ENCODE data around the gene GRIN2B. TPM values are rescaled to one million over a fixed set of nuclear protein-coding genes. Genes with fewer than 3 reads are reported as not detected.

Gene GRIN2B
- total and polyA plus RNA-seq, 2 experiments from 2014 or later: not detected

- WGBS, 2 experiments (ENCODE audit: low coverage in 1 of 2, low lambda C conversion rate in 2 of 2, missing lambda C conversion rate in 2 of 2): 6 to 18% methylated on average over 1 of the region's 1 CpG
- Histone ChIP-seq H3K27ac (no peak overlapping the region), H3K9me2 (ENCODE audit: insufficient read depth) (no peaks in the 10 kb centered on the region), H3K9me3 (ENCODE audit: low read depth) (no peaks in the 10 kb centered on the region), H3K4me2 (ENCODE audit: unreplicated experiment) (no peak overlapping the region), H3K36me3 (ENCODE audit: low read depth) (no peaks in the 10 kb centered on the region), H3F3A (ENCODE audit: insufficient read depth) (no peaks in the 10 kb centered on the region), H2AFZ (no peak overlapping the region), H3K27me3 (replicated peaks; ENCODE audit: insufficient read depth) (no peaks in the 10 kb centered on the region), H3K79me2 (ENCODE audit: insufficient read depth) (no peaks in the 10 kb centered on the region), H4K20me1 (ENCODE audit: insufficient read depth) (no peaks in the 10 kb centered on the region), H3K4me1 (ENCODE audit: insufficient read depth) (no peaks in the 10 kb centered on the region), H3K9ac (no peak overlapping the region), H3K4me3 (no peak overlapping the region)
- in situ Hi-C loops (cut with MboI): no loop called here
- no peak for TF ChIP-seq EZH2phosphoT487 (IDR thresholded peaks at IDR 0.05; ENCODE audit: insufficient read depth, low read depth)
- TF ChIP-seq EZH2 (IDR thresholded peaks at IDR 0.05; ENCODE audit: insufficient read depth, poor library complexity, severe bottlenecking): no peak
- no peak for DNase-seq
Measured at GRCh38 chr12:14010989-14011388, 29.6 kb upstream of the GRIN2B start.

GRCh38 chr12:14007639-14008038 is 26.2 kb upstream of the GRIN2B start:
- DNase-seq: no peak
- no peak for TF ChIP-seq EZH2phosphoT487 (IDR thresholded peaks at IDR 0.05; ENCODE audit: insufficient read depth, low read depth)
- no peak for TF ChIP-seq EZH2 (IDR thresholded peaks at IDR 0.05; ENCODE audit: insufficient read depth, poor library complexity, severe bottlenecking)
- in situ Hi-C loops (cut with MboI): no loop called here

GRCh38 chr12:13992585-13992984 is 11.2 kb upstream of the GRIN2B start:
- Histone ChIP-seq H3K4me3 (no peak overlapping the region), H4K20me1 (ENCODE audit: insufficient read depth) (no peaks in the 10 kb centered on the region), H3K79me2 (ENCODE audit: insufficient read depth) (no peaks in the 10 kb centered on the region), H3F3A (ENCODE audit: insufficient read depth) (no peaks in the 10 kb centered on the region), H3K9ac (no peak overlapping the region), H3K36me3 (ENCODE audit: low read depth) (no peaks in the 10 kb centered on the region), H3K9me2 (ENCODE audit: insufficient read depth) (no peaks in the 10 kb centered on the region), H3K4me2 (ENCODE audit: unreplicated experiment) (no peak overlapping the region), H3K27me3 (replicated peaks; ENCODE audit: insufficient read depth) (no peaks in the 10 kb centered on the region), H3K27ac (no peak overlapping the region), H3K9me3 (ENCODE audit: low read depth) (no peaks in the 10 kb centered on the region), H2AFZ (no peak overlapping the region), H3K4me1 (ENCODE audit: insufficient read depth) (no peaks in the 10 kb centered on the region)
- no peak for DNase-seq
- in situ Hi-C loops (cut with MboI): no loop called here
- TF ChIP-seq EZH2phosphoT487 (IDR thresholded peaks at IDR 0.05; ENCODE audit: insufficient read depth, low read depth) (no peak), EZH2 (IDR thresholded peaks at IDR 0.05; ENCODE audit: insufficient read depth, poor library complexity, severe bottlenecking) (no peak)
- 1% methylated on average over 4 of the region's 4 CpGs for WGBS, 2 experiments (ENCODE audit: low coverage in 1 of 2, low lambda C conversion rate in 2 of 2, missing lambda C conversion rate in 2 of 2)

More at GRCh38 chr12:14007639-14008038, 26.2 kb upstream of the GRIN2B start:
- Histone ChIP-seq H3F3A (ENCODE audit: insufficient read depth) (no peaks in the 10 kb centered on the region), H3K27ac (no peak overlapping the region), H3K4me3 (no peak overlapping the region), H3K36me3 (ENCODE audit: low read depth) (no peaks in the 10 kb centered on the region), H3K9me2 (ENCODE audit: insufficient read depth) (no peaks in the 10 kb centered on the region), H3K4me2 (ENCODE audit: unreplicated experiment) (no peak overlapping the region), H4K20me1 (ENCODE audit: insufficient read depth) (no peaks in the 10 kb centered on the region), H2AFZ (no peak overlapping the region), H3K9ac (no peak overlapping the region), H3K4me1 (ENCODE audit: insufficient read depth) (no peaks in the 10 kb centered on the region), H3K27me3 (replicated peaks; ENCODE audit: insufficient read depth) (no peaks in the 10 kb centered on the region), H3K9me3 (ENCODE audit: low read depth) (no peaks in the 10 kb centered on the region), H3K79me2 (ENCODE audit: insufficient read depth) (no peaks in the 10 kb centered on the region)
- WGBS, 2 experiments (ENCODE audit: low coverage in 1 of 2, low lambda C conversion rate in 2 of 2, missing lambda C conversion rate in 2 of 2): 0 to 5% methylated on average over 2 of the region's 2 CpGs

GRCh38 chr12:13992106-13992505 is 10.7 kb upstream of the GRIN2B start:
- TF ChIP-seq EZH2 (IDR thresholded peaks at IDR 0.05; ENCODE audit: insufficient read depth, poor library complexity, severe bottlenecking) (no peak), EZH2phosphoT487 (IDR thresholded peaks at IDR 0.05; ENCODE audit: insufficient read depth, low read depth) (no peak)
- H2AFZ ChIP-seq: no peak overlapping the region
- H3K9me2 ChIP-seq (ENCODE audit: insufficient read depth): no peaks in the 10 kb centered on the region
- no peaks in the 10 kb centered on the region for H3K27me3 ChIP-seq (replicated peaks; ENCODE audit: insufficient read depth)
- DNase-seq: no peak
- no peak overlapping the region for H3K4me3 ChIP-seq
- no peak overlapping the region for H3K4me2 ChIP-seq (ENCODE audit: unreplicated experiment)
- no peaks in the 10 kb centered on the region for H3K4me1 ChIP-seq (ENCODE audit: insufficient read depth)
- no peaks in the 10 kb centered on the region for H4K20me1 ChIP-seq (ENCODE audit: insufficient read depth)
- H3K79me2 ChIP-seq (ENCODE audit: insufficient read depth): no peaks in the 10 kb centered on the region
- no peak overlapping the region for H3K27ac ChIP-seq
- in situ Hi-C loops (cut with MboI): no loop called here
- no peak overlapping the region for H3K9ac ChIP-seq
- no peaks in the 10 kb centered on the region for H3F3A ChIP-seq (ENCODE audit: insufficient read depth)
- H3K36me3 ChIP-seq (ENCODE audit: low read depth): no peaks in the 10 kb centered on the region
- no peaks in the 10 kb centered on the region for H3K9me3 ChIP-seq (ENCODE audit: low read depth)

- TF ChIP-seq EZH2phosphoT487 (IDR thresholded peaks at IDR 0.05; ENCODE audit: insufficient read depth, low read depth) (no peak), EZH2 (IDR thresholded peaks at IDR 0.05; ENCODE audit: insufficient read depth, poor library complexity, severe bottlenecking) (no peak)
- Histone ChIP-seq H3K36me3 (ENCODE audit: low read depth) (no peaks in the 10 kb centered on the region), H3K27me3 (replicated peaks; ENCODE audit: insufficient read depth) (peaks cover 13% of the 10 kb centered on the region), H4K20me1 (ENCODE audit: insufficient read depth) (no peaks in the 10 kb centered on the region), H3K79me2 (ENCODE audit: insufficient read depth) (no peaks in the 10 kb centered on the region), H3K9me2 (ENCODE audit: insufficient read depth) (no peaks in the 10 kb centered on the region), H3K9me3 (ENCODE audit: low read depth) (no peaks in the 10 kb centered on the region), H3F3A (ENCODE audit: insufficient read depth) (no peaks in the 10 kb centered on the region), H2AFZ (no peak overlapping the region), H3K4me1 (ENCODE audit: insufficient read depth) (no peaks in the 10 kb centered on the region), H3K4me2 (ENCODE audit: unreplicated experiment) (no peak overlapping the region), H3K9ac (no peak overlapping the region), H3K4me3 (no peak overlapping the region), H3K27ac (no peak overlapping the region)
- in situ Hi-C loops (cut with MboI): no loop called here
- no peak for DNase-seq
- WGBS, 2 experiments (ENCODE audit: low coverage in 1 of 2, low lambda C conversion rate in 2 of 2, missing lambda C conversion rate in 2 of 2): 8 to 21% methylated on average over 3 of the region's 3 CpGs
Measured at GRCh38 chr12:13986031-13986430, 4.6 kb upstream of the GRIN2B start.
